ENCODE results near the gene ANKRD33B.
A peak's percentile ranks its signal among the peaks of the same experiment; 100 is the strongest.

DNA sequence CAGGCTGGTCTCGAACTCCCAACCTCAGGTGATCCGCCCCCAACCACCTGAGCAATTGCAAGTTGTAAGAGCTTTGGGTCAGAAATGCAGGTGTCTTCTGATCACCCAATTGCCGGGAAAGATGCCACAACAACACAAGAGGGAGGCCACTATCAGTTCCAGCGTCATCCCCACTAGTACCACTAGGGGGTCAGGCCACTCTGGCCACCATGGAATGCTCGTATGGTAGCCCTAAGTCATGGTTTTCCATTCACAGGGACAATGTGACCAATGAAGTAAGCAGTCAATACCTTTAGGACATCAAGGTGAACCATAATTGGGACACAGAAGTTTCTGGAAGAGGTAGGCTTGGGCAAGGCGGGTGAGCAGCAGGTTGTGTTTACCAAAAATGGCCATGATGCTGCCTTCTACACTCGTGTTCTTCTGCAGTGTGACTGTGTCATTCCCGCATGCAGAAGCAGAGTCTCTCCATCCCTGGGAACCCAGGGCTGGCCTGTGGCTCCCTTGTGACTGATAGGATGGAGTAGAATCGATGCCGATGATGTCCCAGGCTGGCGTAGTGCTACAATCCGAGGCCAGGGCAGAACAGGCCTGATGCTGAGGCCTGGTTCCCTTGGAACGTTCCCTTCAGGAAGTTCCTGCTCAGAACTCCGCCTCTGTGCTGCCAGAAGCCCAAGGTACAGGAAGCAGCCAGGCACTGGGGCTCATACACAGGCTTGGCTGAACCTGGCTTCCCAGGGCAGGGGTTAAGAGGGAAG, 42.2 kb upstream of the ANKRD33B start:
- TF ChIP-seq, protein P1, sequence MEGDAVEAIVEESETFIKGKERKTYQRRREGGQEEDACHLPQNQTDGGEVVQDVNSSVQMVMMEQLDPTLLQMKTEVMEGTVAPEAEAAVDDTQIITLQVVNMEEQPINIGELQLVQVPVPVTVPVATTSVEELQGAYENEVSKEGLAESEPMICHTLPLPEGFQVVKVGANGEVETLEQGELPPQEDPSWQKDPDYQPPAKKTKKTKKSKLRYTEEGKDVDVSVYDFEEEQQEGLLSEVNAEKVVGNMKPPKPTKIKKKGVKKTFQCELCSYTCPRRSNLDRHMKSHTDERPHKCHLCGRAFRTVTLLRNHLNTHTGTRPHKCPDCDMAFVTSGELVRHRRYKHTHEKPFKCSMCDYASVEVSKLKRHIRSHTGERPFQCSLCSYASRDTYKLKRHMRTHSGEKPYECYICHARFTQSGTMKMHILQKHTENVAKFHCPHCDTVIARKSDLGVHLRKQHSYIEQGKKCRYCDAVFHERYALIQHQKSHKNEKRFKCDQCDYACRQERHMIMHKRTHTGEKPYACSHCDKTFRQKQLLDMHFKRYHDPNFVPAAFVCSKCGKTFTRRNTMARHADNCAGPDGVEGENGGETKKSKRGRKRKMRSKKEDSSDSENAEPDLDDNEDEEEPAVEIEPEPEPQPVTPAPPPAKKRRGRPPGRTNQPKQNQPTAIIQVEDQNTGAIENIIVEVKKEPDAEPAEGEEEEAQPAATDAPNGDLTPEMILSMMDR (IDR thresholded peaks at IDR 0.05; ENCODE audit: borderline replicate concordance, extremely low read depth, low read length, poor library complexity, severe bottlenecking), result peak; percentile 52
- no peak for TF ChIP-seq EZH2 (IDR thresholded peaks at IDR 0.05; ENCODE audit: borderline replicate concordance, low read depth, low read length, severe bottlenecking)

Measured in DND-41 (cell line).